VCaP (cell line): ENCODE results near the gene AMN.

Experiments
- H3K27ac ChIP-seq: fragments of 450-650 bp; 2 replicates; pipeline ENCODE4 v1.5.1; 2017
- CTCF ChIP-seq: fragments of 450-650 bp; conservative IDR thresholded peaks from 2 replicates; pipeline ENCODE4 v1.5.1; 2017; ENCODE audit warnings: mild to moderate bottlenecking, moderate library complexity

The AMN gene

GRCh38 chr14:102905116-102906108 is 17.1 kb upstream of the AMN start:
- H3K27ac ChIP-seq: no peak overlapping the region

GRCh38 chr14:102906616-102907302 is 15.7 kb upstream of the AMN start:
- no peak overlapping the region for H3K27ac ChIP-seq
- no peak for TF ChIP-seq CTCF

More at GRCh38 chr14:102905116-102906108, 17.1 kb upstream of the AMN start:
- no peak for TF ChIP-seq CTCF

- no peak for TF ChIP-seq CTCF
- no peak overlapping the region for H3K27ac ChIP-seq
Measured at GRCh38 chr14:102907303-102907844, 15.1 kb upstream of the AMN start.

- H3K27ac ChIP-seq: no peak overlapping the region
- no peak for TF ChIP-seq CTCF
Measured at GRCh38 chr14:102907980-102908730, 14.3 kb upstream of the AMN start.

- no peak for TF ChIP-seq CTCF
Measured at GRCh38 chr14:102908766-102909455, 13.6 kb upstream of the AMN start.

GRCh38 chr14:102909462-102909861 is 13.0 kb upstream of the AMN start:
- no peak for TF ChIP-seq CTCF
- H3K27ac ChIP-seq: no peak overlapping the region

More at GRCh38 chr14:102908766-102909455, 13.6 kb upstream of the AMN start:
- no peak overlapping the region for H3K27ac ChIP-seq
